ENCODE results near the gene LANCL2.
"Not testable (repeated sequence)": the region's sequence is repeated elsewhere in the genome, so short reads cannot be mapped to it uniquely, and the experiment has no call there.

LANCL2 gene, protein sequence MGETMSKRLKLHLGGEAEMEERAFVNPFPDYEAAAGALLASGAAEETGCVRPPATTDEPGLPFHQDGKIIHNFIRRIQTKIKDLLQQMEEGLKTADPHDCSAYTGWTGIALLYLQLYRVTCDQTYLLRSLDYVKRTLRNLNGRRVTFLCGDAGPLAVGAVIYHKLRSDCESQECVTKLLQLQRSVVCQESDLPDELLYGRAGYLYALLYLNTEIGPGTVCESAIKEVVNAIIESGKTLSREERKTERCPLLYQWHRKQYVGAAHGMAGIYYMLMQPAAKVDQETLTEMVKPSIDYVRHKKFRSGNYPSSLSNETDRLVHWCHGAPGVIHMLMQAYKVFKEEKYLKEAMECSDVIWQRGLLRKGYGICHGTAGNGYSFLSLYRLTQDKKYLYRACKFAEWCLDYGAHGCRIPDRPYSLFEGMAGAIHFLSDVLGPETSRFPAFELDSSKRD

DNA sequence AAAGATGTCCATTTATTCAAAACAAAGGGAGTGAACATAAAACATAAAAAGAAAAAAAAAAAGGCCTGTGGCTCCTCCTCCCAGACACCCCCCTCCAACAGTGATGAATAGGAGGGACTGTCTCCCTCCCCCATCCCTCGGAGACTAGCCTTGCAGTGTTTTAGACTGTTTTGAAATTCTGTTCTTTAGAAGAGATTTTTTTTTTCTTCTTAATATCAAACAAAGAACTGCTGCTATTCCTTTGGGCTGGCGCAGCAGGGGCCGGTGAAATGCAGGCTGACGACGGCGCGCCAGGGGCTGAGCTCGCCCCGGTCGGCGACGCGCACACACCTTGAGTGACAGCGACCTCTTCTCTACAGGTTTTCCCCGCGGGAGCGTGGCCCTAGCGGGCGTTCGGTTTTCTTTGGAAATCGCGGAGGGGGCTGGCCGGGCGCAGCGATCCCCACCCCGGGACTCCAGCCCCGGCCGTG is at the start of gene LANCL2:
LANCL2 (plus strand) TSS at position 133 of the 470 bp plus-strand sequence. CDS start 689 bp downstream, outside the sequence.
- DNase-seq (ENCODE audit: low read depth in 2 of 2): peak; percentile 28 to 37

DNA sequence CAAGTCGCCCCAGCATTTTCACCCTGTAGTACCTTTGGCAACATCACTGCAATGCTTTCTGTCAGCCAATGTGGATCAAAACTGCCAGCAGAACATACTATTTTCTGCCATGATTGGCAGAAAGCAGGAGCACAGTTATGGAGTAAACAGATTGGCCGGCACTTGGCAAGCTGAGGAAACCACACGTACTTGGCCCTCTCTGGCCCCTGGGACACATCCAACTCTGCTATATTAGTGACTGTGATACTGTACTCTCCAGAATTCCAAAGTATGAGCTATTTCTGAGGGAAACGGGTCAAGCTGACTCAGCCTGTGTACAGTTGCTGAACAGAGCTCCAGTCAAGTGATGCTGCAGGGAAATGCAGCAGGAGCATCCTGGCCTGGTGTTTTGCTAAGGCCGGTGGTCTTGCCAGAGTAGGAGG is 39.8 kb upstream of the LANCL2 start:
- no peak for DNase-seq (ENCODE audit: low read depth in 2 of 2)

DNA sequence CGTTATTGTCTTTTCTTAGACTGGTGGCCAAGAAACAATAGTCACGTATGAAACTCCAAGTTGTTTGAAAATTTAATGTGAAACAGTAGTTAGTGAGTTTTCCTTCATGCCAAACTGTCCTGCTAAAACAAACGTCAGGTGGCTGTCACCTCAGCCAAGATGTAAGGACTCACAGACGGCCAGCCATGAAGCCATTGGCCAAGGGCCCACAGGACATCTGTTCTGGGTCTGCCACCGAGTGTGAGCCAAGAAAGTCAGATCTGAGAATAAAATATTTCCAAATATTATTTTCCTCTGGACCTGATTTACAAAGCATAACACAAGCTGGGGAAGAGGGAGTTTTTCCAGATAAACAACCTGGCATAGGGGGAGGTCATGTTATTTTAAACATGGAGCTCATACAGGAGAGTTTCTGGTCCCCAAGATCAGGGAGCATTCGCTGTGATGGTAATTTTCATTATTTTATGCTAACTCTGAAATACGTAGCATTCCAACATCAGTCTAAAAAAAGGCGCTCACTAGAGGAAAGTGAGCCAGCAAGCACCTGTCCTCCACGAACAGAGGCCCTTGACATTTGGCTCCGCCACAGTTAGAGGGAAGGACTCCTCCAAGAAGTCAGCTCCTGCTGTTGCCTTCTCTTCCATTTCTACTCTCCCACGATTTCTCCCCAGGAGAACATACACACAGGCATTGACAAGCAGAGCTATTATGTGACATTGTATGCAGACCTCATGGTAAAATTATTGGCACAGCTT is 38.9 kb upstream of the LANCL2 start:
- DNase-seq (ENCODE audit: low read depth in 2 of 2): no peak

DNA sequence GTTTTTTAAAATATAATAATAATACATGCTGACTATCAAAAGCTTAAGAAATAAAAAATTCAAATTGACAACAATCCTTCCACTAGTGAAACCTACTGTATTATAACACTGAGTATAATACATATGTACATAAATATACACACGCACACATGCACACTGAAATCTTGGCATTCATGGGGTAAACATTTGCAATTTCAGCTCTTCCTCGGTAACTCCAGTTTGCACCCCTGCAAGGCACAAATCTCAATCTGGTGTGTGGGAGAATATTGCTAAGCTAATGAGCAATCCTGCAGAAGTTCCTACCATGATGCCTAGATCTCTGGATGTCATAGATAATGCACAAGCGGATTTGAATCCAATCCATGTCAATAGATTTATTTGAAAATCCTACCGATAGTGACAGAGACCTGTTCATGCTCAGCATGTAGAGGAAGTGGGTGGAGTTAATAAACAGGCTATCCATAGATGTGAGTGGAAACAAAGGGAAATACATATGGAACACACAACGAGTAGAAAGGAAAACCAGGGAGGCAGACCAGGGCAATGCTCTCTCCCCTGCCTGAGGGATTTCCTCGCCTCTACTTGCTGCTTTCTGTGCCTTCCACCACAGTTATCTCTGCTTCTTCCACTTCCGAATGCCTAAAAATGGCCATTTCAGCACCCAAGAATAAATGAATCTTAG is 38.1 kb upstream of the LANCL2 start:
- no peak for DNase-seq (ENCODE audit: low read depth in 2 of 2)

DNA sequence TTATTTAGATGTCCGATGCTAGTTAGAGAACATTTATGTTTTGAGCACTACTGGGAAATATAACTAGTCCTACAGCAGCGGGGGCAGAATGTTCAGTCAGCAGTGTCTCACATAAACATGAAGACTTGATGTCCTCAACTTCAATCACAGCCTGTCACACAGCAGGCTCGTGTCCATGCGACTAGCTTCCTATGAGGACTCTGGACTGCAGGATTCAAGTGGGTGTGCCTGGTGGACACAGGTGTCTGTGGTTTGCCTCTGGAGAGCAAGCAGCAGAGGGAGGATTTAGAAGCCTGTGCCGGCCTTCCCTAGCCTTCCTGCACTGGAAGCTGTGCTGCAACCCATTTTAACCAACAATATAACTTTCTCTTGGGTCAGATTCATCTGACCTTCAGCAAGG is 30.0 kb upstream of the LANCL2 start:
- no peak for DNase-seq (ENCODE audit: low read depth in 2 of 2)

DNA sequence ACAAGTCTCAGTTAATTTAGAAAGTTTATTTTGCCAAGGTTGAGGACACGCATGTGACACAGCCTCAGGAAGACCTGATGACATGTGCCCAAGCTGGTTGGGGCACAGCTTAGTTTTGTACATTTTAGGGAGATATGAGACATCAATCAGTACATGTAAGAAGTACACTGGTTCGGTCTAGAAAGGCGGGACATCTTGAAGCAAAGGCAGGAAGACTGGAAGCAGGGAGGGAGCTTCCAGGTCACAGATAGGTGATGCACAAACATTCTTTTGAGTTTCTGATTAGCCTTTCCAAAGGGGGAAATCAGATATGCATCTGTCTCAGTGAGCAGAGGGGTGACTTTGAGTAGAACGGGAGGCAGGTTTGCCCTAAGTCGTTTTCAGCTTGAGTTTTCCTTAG is 29.4 kb upstream of the LANCL2 start:
- DNase-seq (ENCODE audit: low read depth in 2 of 2): no peak

DNA sequence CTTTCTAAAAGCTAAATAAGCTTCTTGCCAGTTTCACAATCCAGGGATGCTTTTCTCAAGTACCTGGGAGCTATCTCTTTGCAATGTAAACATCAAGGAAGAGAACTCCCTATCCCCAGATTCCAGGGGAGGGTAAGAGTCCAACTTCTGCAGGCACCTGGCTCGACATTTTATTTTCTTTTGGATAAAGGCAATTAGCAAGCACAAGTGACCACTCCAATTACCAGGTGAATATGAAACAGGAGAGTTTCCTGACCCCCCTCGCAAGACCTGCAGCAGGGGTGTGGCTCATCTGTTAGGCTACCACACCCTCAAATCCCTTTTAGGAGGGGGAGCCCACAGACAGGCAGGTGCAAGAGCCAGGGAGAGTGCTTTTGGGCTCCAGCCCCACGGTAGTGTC is 28.6 kb upstream of the LANCL2 start:
- DNase-seq (ENCODE audit: low read depth in 2 of 2): no peak

DNA sequence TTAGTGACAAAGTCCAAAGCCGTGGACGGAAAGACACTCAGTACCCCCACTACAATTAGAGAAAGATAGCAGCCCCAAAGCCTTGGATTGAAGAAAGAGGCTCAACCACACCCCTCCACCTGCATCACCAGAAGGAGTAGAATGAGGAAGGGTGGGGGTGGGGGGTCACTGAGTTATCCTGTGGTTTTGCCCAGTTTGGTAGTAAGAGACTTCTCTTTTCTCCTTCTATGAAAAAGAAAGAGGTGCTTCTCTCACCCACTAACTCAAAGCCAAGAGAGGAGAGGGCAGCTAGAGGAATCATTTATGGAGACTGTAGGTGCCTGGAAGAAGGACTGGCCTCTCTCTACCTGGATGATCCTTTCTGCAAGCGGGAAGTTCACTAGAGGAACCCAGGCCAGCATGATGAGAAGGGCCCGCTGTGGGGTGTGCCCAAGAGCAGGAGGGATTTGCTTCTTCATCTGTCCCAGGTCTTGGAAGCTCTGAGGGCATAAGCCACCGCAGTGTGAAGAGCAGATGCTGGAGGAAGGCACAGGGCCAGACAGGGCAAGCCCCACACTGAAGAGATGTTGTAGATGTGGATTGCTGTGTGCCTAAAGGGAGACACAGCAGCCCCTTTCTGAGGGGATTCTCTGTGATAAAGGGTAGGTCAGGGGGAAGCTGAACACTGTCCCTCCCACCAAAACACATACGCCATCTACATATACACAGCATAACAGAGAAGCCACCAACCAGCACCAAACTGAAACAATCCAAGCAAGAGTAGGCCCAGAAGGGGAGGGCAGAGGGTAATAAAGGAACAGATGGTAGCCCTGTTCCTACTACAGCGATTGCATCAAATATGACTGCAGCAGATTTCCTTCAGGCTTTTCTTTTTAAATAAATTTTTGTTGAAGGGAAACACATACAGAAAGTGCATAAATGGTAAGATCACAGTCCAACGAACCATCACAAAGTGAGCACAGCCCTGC is 25.8 kb upstream of the LANCL2 start:
- no peak for DNase-seq (ENCODE audit: low read depth in 2 of 2)

DNA sequence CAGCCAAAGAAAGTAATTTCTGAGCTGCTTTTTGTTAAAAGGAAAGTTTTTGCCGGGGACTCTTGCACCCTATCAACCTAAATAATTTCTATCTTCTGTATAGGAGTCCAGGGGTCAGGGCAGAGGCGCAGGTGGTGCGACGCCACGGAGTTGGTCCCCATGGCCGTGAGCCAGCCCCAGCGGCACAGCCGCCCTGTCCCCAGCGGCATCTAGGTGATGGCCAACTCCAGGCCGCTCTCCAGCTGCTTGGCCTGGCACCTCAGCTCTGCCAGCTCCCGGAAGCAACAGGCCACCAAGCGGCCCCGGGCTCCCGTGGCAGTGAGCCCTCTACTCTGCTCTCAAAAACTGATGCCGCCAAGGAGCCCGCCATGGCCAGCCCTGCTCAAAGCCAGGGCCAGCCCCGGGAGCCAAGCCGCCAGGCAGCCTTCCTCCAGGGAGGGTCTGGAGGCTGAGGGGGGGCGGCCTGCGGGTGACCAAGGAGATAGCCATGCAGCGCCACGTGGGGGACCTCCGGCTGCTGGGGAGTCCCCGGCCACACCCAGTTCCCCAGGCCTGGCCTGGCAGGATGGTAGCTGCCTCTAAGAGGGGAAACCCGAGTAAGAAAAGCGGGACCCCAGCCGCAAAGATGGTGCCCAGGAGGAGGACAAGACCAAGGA is 22.8 kb upstream of the LANCL2 start:
- no peak for DNase-seq (ENCODE audit: low read depth in 2 of 2)

DNA sequence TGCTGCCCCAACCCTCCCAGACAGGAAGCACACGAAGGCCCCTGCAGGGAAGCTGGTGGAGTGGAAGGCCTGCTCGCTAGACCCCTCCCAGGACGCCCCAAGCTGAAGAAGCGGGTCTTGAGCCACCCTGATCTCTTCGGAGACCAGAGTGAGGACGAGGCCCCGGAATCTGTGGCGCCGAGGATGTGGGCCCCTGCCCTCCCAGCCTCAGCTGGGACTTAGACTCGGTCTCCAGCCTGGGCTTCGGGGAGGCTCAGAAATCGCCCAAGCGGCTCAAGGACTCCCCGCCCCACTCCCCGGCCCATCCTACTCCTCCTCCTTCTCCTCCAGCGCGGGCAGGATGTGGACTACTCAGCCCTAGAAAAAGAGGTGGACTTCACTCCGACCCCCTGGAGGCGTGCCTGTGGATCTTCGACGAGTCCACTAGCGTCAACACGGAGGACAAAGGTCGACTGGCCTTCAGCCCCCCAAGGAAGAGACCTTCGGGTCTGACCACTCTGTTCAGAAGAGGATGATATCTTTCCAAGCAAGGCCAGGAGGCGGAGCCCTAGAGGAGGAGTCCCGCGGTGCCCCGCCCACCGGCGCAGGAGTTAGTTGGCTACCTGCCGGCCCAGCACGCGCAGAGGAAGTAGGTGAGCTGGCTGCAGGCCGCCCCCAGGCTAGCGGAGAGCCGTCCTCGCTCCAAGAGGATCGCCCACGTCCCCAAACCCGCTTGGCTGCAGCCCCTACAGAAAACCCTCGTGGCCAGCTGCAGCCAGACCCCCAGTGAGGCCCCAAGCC is 21.9 kb upstream of the LANCL2 start:
- DNase-seq (ENCODE audit: low read depth in 2 of 2): no peak

DNA sequence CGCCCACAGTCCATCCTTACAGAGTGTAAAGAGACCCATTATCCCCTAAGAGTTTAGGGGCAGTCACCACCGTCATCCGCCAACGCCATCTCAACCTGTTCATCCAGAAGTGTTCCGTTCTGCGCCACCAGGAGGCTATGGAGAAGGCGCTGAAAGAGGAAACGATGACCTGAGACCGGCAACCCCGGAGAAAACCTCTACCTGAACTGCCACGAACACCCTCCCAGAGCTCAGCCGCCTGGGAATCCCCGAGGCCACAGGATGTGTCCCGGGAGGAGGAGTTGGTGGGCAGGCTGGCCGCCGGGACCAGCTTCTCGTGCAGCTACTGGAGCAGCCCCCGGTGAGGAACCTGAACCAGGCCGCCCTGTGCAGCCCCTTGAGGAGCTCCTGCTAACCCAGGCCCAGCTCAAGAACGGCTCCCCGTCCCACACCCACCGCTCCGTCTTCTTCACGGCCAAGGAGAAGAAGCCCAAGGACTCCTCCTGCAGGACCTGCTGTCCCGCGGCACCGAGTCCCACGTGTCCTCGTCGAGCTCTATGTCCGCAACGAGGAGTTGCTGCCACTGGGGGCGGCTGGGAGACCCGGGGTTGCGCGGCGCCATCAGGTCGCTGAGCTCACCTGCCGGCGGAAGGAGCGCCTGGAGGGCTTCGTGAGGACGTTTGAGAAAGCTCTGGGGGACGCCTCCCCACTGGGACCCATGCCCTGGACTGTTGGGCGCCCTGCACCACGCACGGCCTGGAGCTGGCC is 21.1 kb upstream of the LANCL2 start:
- no peak for DNase-seq (ENCODE audit: low read depth in 2 of 2)

DNA sequence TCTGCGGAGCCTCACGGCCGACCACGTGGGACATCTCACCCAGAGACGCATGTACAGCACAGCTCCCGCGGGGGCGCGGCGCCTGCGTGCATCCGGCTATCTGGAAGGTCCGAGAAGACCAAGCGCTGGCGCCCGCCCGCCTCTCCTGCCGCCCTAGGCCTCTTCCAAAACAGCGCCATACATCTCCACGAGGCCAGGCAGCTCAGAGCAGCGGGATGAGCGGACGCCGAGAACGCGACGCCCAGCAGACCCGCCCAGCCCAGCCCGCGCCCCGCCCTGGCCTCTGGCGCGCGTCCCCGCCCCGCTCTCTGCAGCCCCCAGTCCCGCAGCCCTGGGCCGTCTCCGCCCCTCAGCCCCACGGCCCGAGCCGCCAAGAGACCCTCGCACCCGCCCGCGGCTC is 20.3 kb upstream of the LANCL2 start:
- no peak for DNase-seq (ENCODE audit: low read depth in 2 of 2)

DNA sequence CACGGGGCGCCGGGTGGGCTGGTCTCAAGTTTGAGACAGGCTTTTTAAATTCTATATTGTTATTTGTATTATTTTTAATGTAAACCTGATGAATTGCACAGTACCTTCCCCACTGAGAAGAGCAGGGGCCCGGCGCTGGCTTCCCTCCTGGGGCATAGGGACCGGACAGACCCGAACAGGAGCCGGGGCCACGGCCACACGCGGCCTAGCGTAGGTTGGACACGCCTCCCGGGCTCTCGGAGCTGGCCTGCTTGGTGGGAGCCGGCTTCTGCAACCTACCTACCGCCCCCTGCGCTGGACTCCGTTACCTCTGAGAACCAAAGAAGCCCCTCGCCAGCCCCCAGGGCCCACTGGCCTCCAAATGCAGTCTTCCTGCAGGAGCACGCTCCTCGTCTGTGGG is 19.8 kb upstream of the LANCL2 start:
- no peak for DNase-seq (ENCODE audit: low read depth in 2 of 2)

DNA sequence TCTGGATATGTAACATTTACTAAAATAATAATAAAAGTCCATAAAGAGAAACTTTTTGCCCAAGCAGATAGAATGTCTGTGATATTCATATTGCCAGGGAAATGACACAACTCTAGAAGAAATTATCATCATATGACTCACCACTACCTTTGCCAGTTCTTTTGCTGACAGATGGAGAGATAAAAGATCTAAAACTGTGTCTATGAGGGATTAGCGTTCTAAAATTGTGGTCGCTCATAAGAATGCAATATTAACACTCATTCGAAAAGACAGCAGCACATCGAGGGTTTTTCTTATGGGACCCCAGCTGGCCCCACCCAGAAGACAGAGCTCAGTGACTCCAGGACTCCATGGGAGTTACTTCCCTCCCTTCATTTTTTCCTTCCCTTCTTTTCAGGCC is 16.6 kb upstream of the LANCL2 start:
- DNase-seq (ENCODE audit: low read depth in 2 of 2): no peak

DNA sequence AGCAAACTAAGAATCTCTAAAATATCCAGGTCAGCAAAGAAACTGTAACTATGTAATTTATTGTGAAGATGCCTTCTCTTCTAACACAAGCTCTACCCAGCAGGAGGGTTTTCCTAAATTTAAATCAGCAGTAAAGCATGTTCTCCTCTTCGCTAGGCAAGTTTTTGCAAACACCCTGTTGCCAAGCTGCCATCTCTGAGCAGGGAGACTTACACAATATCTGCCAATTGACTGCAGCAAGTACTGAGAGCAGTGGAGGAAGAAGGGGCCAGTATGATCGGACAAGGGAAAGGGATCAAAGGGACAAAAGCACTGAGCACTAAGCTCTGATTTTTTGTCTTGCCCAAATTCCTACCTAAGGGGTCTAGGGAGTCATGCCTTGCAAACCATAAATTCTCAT is 16.0 kb upstream of the LANCL2 start:
- no peak for DNase-seq (ENCODE audit: low read depth in 2 of 2)

DNA sequence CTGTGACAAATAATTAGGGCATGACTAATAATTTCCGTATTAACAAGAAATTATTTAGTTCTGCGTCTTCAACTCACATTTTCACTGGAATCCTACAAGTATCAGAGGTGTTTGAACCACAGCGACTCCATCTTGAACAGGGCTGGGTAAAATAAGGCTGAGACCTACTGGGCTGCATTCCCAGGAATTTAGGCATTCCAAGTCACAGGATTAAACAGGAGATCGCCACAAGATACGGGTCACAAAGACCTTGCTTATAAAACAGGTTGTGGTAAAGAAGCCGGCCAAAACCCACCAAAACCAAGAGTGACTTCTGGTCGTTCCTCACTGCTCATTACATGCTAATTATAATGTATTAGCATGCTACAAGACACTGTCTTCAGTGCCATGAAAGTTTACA is 14.9 kb upstream of the LANCL2 start:
- DNase-seq (ENCODE audit: low read depth in 2 of 2): no peak

DNA sequence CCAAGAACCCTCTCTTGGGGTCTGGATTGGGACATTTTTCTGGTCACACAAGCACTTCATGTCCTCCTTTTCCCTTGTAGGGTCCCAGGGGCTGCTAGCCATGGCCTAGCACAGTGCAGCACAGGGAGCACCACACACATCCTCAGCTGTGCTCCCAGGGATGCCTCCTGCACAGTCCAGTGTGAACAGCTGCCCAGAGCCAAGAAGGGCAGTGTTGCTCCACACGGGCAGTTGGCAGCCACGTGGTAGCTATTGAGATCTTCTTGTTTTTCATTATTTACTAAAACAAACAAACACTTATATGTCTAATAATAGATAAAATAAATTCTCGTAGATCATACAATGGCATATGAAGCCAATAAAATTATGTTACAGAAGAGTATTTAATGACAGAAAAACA is 13.9 kb upstream of the LANCL2 start:
- no peak for DNase-seq (ENCODE audit: low read depth in 2 of 2)

DNA sequence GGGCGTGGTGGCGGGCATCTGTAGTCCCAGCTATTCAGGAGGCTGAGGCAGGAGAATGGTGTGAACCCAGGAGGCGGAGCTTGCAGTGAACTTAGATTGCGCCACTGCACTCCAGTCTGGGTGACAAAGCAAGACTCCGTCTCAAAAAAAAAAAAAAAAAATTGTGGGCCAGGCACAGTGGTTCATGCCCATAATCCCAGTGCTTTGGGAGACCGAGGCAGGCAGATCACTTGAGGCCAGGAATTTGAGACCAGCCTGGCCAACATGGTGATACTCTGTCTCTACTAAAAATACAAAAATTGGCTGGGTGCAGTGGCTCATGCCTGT is 12.2 kb upstream of the LANCL2 start:
- not testable (repeated sequence) for DNase-seq (ENCODE audit: low read depth in 2 of 2)

DNA sequence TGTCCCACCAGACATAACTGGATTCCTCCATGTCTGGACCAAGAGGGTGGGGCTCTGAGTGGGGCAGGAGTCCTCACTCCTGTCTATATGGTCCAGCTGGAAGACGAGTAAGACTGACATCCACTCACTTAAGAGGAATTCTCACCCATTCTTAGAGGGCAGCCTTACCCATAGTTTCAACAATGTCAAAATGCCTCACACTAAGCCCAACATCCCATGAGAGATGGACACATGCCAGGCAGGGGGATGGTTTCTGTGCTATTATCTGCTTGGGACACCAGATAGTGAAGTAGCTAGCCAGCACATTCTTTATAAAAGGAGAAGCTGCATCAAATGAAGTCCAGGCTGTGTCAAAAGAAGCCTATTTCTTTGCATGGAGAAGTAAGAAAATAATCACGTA is 4.7 kb upstream of the LANCL2 start:
- DNase-seq (ENCODE audit: low read depth in 2 of 2): no peak
